Fibroblast of lung (primary cell): ENCODE data around the gene ST6GALNAC3.

Experiments used
- CTCF ChIP-seq, 2 donors: IDR thresholded peaks in 1 of 2; conservative IDR thresholded peaks in 1 of 2; 1 replicate in 1 of 2; 2 replicates in 1 of 2; pipeline ENCODE4 v1.5.1; 2011 to 2012; ENCODE audit warnings: low read length in 2 of 2, control low read depth in 1 of 2, inconsistent platforms in 1 of 2, low read depth in 1 of 2, mild to moderate bottlenecking in 1 of 2
- EZH2 ChIP-seq: IDR thresholded peaks from 2 replicates; pipeline ENCODE4 v1.5.1; 2012; ENCODE audit warnings: low read length, control low read depth, mild to moderate bottlenecking; ENCODE audit errors: missing control alignments

GRCh38 chr1:76230842-76231281 lies 156.3 kb downstream of the ST6GALNAC3 start:
- TF ChIP-seq CTCF (conservative IDR thresholded peaks at IDR 0.05 in 1 of 2, IDR thresholded peaks at IDR 0.05 in 1 of 2; ENCODE audit: low read depth in 1 of 2, low read length in 2 of 2) = no peak
- no peak for TF ChIP-seq EZH2
